NCI-H1694 (cell line): ENCODE data around the gene AKAP5.
A peak's percentile ranks its signal among the peaks of the same experiment; 100 is the strongest.

Experiments
- DNase-seq: peaks from one replicate; lab custom pipeline; 2025; lab: John Stamatoyannopoulos, UW

Gene AKAP5

GRCh38 chr14:64465191-64465822 lies at the start of gene AKAP5:
AKAP5 (plus strand) TSS chr14:64465499; CDS start chr14:64468395, 2,896 bp downstream.
- DNase-seq: peak; percentile 76

DNA sequence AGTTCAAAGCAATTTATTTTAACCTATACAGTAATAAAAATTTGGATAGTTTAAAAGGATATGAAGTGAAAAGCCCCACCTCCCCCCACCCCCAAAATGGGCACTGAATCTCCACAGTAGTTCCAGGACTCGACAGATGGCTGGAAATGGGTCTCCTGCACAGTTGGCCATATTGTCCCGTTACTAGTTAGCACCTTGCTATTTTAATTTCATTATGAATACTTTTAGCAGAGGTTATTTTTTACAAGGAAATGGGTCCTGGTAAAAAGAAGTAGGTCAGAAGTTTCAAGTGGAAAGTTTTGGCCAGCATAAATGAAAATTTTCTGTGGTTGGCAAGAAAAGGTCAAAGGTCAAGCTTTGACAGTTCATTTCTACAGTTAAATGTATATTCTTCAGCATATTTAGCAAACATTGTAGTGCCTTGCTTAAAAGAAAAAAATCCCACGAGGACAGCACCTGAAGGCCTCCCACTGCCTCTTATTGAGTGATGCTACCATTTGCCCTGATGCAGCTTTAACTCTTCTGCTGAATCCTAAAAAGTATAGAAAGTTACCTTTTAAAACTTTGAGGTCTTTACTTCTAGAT lies 48.9 kb upstream of the AKAP5 start:
- DNase-seq: no peak

DNA sequence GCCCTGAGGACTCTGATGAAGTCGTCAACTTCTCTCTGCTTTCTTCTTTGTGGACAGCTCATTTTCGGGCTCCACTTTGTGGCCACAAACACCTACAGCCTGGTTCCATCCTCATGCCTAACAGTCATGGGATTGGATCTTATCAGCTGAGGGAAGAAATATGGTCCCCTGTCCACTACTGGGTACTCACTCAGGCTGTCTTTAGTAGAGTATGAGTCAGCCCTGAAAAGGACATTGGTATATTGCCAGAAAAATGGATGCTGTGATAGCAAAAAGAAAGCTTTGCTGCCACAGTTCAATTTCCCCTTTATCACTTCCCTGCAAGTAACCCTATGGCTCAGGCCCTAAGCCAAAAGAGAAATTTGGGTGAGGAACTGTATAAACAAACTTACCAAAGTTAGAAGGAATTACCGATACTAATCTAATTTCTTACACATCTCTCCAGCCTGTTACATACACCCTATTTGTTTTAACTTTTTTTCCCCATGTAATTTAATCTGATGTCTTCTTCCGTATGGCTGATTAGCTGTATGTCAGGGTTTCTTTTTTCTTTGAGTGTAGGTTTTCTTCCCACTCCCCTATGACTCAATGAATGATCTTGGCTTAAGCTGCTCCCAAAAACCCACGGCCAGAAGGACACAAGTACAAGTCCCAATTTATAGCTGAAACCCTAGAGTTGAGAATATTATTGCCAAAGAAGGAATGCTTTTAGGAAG lies 48.1 kb upstream of the AKAP5 start:
- DNase-seq: no peak

DNA sequence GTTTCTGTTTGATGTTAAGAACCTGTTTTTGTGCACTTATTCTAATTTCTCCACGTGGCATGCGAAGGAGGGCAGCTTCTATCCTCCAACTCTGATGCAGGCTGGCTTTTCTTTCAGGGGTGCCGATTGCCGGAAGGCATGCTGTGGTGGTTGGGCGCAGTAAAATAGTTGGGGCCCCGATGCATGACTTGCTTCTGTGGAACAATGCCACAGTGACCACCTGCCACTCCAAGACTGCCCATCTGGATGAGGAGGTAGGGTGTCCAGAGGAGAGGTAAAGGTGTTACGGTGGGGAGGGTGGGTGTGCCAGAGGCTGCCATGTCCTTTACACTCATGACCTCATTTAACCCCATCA lies 47.6 kb upstream of the AKAP5 start:
- no peak for DNase-seq

DNA sequence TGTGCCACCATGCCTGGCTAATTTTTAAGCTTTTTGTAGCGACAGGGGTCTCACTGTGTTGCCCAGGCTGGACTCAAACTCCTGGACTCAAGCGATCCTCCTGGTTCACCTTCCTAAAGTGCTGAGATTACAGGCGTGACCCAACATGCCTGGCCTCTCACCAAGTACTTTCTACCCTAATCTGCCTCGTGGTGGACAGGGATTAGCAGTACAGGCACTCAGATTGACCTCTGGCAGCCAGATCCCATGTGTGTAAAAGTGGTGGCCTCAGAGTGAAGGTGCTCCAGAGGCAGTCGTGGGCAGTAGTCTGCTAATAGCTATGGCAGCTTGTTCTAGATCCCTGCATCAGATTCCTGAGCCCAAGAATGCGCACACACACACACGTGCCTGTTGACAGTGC lies 46.3 kb upstream of the AKAP5 start:
- DNase-seq: no peak

GRCh38 chr14:64421166-64421565 lies 44.1 kb upstream of the AKAP5 start:
- DNase-seq: no peak

GRCh38 chr14:64422005-64422404 lies 43.3 kb upstream of the AKAP5 start:
- no peak for DNase-seq

DNA sequence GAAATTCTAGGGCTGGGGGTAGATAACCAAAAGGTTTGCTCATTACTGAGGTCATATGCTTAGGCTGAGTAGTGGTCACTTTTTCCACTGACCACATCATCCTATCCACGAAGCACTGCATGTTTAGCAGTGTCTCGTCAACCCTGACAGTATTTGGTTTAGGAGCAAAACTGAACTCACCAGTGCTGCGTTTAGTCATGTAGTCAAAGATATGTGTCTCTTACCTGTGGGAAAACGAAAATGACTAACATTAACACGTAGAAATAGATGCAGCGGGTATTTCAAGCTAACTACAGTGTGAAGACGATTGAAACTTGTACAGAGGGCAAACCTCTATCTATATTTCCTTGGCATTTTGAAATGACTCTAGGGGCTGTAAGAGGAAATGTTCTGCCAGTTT lies 42.5 kb upstream of the AKAP5 start:
- no peak for DNase-seq

DNA sequence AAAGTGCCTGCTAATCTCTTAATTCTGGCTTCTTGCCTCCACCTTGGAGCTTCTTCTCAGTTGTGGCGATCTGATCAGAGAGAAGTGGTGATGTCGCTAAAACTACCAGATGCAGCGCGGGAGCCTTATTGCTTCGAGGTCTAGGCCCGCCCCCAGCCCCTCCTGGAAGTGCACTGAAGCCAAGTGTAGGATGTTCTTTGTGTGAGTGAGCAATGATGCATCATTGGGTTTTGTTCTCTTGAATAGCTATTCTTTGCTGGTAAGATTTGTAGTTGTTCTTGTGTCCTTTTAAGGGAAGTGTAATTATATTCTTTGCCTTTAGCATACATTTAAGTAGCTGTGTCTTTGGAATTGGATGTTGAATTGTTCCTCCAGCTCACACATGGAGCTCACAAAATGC lies 41.3 kb upstream of the AKAP5 start:
- no peak for DNase-seq

- DNase-seq: no peak
Measured at GRCh38 chr14:64434528-64434927, 30.8 kb upstream of the AKAP5 start.

DNA sequence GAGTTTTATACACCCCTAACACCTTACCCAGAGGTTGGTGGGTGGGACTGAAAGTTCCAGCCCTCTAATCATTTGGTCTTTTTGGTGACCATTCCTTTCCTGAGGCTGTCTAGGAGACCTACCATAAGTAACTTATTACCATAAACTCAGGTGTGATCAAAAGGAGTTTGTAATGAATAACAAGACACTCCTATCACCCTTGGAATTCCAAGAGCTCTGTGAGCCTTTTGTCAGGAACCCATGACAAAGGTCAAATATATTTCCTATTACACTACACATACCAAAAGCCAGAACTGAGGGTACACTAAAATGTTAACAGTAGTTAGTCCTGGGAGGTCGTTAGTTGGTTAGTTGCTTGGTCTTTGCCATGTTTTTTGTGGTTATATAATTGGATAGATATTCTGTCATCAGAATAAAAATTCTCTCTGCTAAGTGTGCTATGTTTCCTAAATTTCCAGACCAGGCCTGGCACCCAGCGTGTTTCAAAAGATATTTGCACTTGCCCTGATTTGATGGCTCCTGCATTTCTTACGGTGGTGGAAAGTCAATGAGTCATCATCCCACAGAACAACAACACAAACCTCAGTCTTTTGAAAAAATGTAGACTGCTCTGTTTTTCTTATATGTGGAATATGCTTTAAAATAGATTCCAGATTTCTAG lies 27.0 kb upstream of the AKAP5 start:
- DNase-seq: no peak

DNA sequence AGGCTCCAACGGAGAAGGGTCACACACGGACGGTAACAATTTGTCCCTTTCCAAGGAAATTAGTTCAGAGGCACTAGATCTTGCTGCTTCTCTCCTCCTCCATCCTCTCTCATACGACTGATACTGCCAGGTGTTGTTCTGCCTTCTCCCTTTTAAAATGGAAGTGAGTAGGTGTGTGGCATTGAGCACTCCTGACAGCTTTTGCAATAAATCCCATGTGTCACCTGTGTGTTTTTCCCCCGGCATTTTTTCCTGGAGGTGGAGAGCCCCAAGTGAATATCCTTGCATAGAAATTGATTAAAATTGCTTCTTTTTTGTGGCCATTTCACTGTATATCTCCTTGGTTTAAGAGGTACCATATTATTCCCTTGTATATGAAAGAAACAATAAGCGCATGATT lies 26.2 kb upstream of the AKAP5 start:
- DNase-seq: no peak

DNA sequence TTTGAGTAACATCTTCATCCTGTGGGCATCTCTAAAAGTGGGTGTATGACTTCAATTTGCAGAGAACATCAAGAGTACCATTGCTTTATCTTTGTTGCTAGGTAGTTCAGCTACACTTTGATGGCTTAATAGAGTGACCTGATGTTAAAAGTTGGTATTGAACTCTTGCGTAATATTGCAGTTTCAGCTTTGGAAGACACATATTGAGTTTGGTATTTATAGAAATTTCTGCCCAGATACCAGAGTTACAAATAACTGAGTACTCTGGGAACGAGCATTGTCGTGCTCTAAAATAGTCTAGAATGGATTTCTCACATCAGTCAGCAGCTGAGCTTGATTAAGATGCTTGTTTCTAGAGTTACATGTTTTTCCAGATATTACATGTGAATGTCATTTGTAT lies 24.8 kb upstream of the AKAP5 start:
- no peak for DNase-seq

DNA sequence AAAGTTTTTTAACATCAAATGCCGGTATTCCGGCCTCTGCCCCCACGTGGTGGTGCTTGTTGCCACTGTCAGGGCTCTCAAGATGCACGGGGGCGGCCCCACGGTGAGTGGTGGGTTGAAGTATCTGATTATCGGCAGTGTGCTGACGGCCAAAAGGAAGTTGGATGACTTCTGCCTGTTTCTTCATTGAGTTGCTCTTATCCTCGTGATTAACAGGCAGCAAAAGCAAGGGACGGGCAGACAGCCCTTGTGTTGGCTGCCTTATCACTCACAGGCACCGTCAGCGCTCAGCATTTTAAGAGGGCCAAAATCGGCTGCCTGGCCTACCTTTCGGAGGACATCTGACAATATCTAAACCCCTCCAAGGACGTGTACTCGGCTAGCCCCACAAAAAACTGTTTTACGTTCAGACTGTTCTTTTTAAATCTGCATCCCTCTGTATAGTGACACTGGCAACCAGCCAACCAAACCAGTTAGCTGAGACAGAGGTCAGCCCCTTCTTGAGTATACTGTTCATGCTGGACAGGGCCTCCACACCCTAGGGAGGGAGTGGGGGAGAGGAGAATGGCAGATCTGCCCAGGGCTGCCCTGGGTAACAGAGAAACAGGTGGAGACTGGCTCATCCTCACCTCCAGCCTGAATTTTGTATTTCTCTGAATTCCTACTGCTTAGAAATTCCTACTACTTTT lies 22.9 kb upstream of the AKAP5 start:
- DNase-seq: no peak

GRCh38 chr14:64444140-64444539 lies 21.2 kb upstream of the AKAP5 start:
- DNase-seq: no peak

DNA sequence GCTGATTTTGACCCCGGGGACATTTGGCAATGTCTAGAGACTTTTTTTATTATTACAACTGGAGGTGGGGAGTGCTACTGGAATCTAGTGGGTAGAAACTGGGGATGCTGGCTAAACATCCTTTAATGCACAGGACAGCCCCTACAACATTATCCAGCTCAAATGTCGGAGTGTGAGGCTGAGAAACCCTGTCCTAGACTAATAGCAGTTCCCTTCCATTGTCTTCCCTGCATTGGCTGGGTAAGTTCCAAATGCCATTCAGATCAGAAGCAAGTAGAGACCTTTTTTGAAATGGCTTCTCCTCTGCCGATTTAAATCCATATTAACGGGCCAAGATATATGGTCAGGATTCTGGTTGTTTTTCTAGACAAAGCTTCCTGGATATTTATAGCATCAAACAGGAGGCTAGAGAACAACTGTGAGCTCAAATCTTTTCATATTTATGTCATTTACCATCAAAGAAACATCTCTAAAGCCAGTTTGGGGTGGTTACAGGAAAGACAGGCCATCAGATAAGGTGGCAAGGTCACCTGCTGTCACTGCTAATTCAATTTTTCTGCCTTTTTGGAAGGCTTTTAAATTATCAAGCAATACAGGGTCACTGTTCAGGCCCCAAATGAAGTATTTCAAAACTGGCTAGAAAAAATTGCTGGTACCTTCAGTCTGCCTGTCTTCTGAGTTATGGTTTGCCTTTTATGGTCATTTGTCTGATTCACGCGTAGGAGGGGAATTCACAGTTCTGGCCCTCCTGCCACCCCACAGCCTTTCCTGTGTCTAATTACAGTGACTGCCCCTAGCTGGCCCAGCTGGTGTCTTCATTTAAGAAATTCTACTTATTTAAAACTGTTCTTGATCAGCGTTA lies 20.1 kb upstream of the AKAP5 start:
- DNase-seq: peak; percentile 15

- DNase-seq: no peak
Measured at GRCh38 chr14:64447876-64448670, 17.2 kb upstream of the AKAP5 start.

DNA sequence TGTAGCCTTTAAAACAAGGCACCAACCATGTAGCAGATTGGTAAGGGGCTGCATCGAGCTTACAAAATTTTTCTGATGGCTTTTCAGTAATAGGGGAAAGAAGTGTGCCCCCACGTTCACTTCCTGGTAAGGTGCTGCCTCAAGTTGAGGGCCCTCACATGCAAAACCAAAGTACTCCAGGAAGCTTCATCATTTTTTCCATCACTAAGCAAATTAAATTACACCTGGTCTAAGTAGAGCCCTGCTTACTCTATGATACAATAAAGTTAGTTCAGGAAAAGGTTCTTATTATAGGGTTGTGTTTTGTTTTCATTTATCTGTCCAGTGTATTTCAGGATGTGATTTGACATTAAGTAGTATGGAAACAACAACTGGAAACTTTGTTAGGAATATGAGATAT lies 15.0 kb upstream of the AKAP5 start:
- DNase-seq: no peak

- DNase-seq: no peak
Measured at GRCh38 chr14:64454671-64455070, 10.6 kb upstream of the AKAP5 start.

- no peak for DNase-seq
Measured at GRCh38 chr14:64459405-64460136, 5.7 kb upstream of the AKAP5 start.
